CD4-positive, CD25-positive, alpha-beta regulatory T cell (primary cell): ENCODE results near the gene TCOF1. TPM values are rescaled to one million over a fixed set of nuclear protein-coding genes. Genes with fewer than 3 reads are reported as not detected.

ENCODE experiments used
- polyA plus RNA-seq, 4 donors: library from polyadenylated mRNA; unstranded; fragments of 300-500 nt; fragmentation: Illumina TruSeq; gene quantifications; one replicate each; pipeline ENCODE4 v1.2.3, GENCODE V29; 2021
- total RNA-seq: library from RNA; stranded (reverse); gene quantifications from one replicate; pipeline ENCODE4 v1.2.3, GENCODE V29; 2022

TCOF1 gene
- total and polyA plus RNA-seq, 5 donors from 2014 or later: 2.7 to 58.3 (median 3.9) TPM

Other genes with a start within 250 kb of the TCOF1 start
- gene PDGFRB, start 201.9 kb upstream of the TCOF1 start, total RNA-seq: not detected
- under 1 TPM in 1 of 4 donors, not detected in 3; 0.03 TPM for gene PDGFRB, start 201.9 kb upstream of the TCOF1 start, polyA plus RNA-seq
- gene CDX1, start 190.9 kb upstream of the TCOF1 start, total RNA-seq: not detected
- gene CDX1, start 190.9 kb upstream of the TCOF1 start, polyA plus RNA-seq: not detected
- gene SLC6A7, start 167.6 kb upstream of the TCOF1 start, total RNA-seq: not detected
- gene SLC6A7, start 167.6 kb upstream of the TCOF1 start, polyA plus RNA-seq: not detected
- gene CAMK2A, start 67.9 kb upstream of the TCOF1 start, total RNA-seq: not detected
- gene CAMK2A, start 67.9 kb upstream of the TCOF1 start, polyA plus RNA-seq: not detected
- not detected for gene ARSI, start 54.8 kb upstream of the TCOF1 start, total RNA-seq
- not detected for gene ARSI, start 54.8 kb upstream of the TCOF1 start, polyA plus RNA-seq
- gene CD74, start 55.2 kb downstream of the TCOF1 start, total RNA-seq: 1,110 TPM
- 1,000 to 10,000 TPM in 1 of 4 donors, 100 to 1,000 TPM in 3; 664 to 1,266 (median 896) TPM for gene CD74, start 55.2 kb downstream of the TCOF1 start, polyA plus RNA-seq
- gene RPS14, start 92.0 kb downstream of the TCOF1 start, total RNA-seq: 3,121 TPM
- gene RPS14, start 92.0 kb downstream of the TCOF1 start, polyA plus RNA-seq: 1,000 to 10,000 TPM; 4,928 to 8,871 (median 7,502) TPM
- 2.4 TPM for gene NDST1, start 150.4 kb downstream of the TCOF1 start, total RNA-seq
- not detected for gene NDST1, start 150.4 kb downstream of the TCOF1 start, polyA plus RNA-seq